Esophagus muscularis mucosa (tissue), 3 donors: ENCODE measurements around the gene SMPDL3B.

ENCODE experiments used
- POLR2AphosphoS5 ChIP-seq, 2 donors: sonication (generic); formaldehyde crosslinking; IDR thresholded peaks; one replicate each; pipeline ENCODE4 v1.6.1; 2017; ENCODE audit warnings: antibody characterized with exemption in 2 of 2
- TF ChIP-seq, protein P1 (sequence below), 3 experiments: fragments of 200-600 bp in 2 of 3; fragments of 450-650 bp in 1 of 3; sonication (generic) in 2 of 3; IDR thresholded peaks; one replicate each; pipeline ENCODE4 v1.5.1; 2017 to 2019; ENCODE audit warnings: antibody characterized with exemption in 3 of 3, mild to moderate bottlenecking in 2 of 3, moderate library complexity in 1 of 3

- no peak for TF ChIP-seq POLR2AphosphoS5 (IDR thresholded peaks at IDR 0.05)
- TF ChIP-seq, protein P1, sequence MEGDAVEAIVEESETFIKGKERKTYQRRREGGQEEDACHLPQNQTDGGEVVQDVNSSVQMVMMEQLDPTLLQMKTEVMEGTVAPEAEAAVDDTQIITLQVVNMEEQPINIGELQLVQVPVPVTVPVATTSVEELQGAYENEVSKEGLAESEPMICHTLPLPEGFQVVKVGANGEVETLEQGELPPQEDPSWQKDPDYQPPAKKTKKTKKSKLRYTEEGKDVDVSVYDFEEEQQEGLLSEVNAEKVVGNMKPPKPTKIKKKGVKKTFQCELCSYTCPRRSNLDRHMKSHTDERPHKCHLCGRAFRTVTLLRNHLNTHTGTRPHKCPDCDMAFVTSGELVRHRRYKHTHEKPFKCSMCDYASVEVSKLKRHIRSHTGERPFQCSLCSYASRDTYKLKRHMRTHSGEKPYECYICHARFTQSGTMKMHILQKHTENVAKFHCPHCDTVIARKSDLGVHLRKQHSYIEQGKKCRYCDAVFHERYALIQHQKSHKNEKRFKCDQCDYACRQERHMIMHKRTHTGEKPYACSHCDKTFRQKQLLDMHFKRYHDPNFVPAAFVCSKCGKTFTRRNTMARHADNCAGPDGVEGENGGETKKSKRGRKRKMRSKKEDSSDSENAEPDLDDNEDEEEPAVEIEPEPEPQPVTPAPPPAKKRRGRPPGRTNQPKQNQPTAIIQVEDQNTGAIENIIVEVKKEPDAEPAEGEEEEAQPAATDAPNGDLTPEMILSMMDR (IDR thresholded peaks at IDR 0.05), result no peak
Observed at GRCh38 chr1:27938488-27938887, 3.7 kb downstream of the SMPDL3B start.
